Hepatic stellate cell (primary cell): Measurements from ENCODE around the gene ANKRD62.
"Not testable (repeated sequence)": the region's sequence is repeated elsewhere in the genome, so short reads cannot be mapped to it uniquely, and the experiment has no call there.

Experiments used
- DNase-seq: peaks from one replicate; pipeline ENCODE4 v3.0.0; 2011; ENCODE audit warnings: low spot score

ANKRD62 gene

GRCh38 chr18:12099160-12099559 is 5.5 kb downstream of the ANKRD62 start:
- DNase-seq: no peak

- no peak for DNase-seq
Measured at GRCh38 chr18:12101266-12101665, 7.6 kb downstream of the ANKRD62 start.

GRCh38 chr18:12102136-12102842 is 8.6 kb downstream of the ANKRD62 start:
- no peak for DNase-seq

- no peak for DNase-seq
Measured at GRCh38 chr18:12106471-12106870, 12.8 kb downstream of the ANKRD62 start.

- no peak for DNase-seq
Measured at GRCh38 chr18:12109836-12110235, 16.2 kb downstream of the ANKRD62 start.

- no peak for DNase-seq
Measured at GRCh38 chr18:12113999-12114646, 20.5 kb downstream of the ANKRD62 start.

- DNase-seq: no peak
Measured at GRCh38 chr18:12119358-12119757, 25.7 kb downstream of the ANKRD62 start.

GRCh38 chr18:12121175-12122042 is 27.8 kb downstream of the ANKRD62 start:
- no peak for DNase-seq

- not testable (repeated sequence) for DNase-seq
Measured at GRCh38 chr18:12122043-12122389, 28.4 kb downstream of the ANKRD62 start.

GRCh38 chr18:12127647-12128046 is 34.0 kb downstream of the ANKRD62 start:
- DNase-seq: not testable (repeated sequence)

- DNase-seq: not testable (repeated sequence)
Measured at GRCh38 chr18:12138831-12139230, 45.2 kb downstream of the ANKRD62 start.

GRCh38 chr18:12140866-12141265 is 47.2 kb downstream of the ANKRD62 start:
- DNase-seq: not testable (repeated sequence)

- not testable (repeated sequence) for DNase-seq
Measured at GRCh38 chr18:12141778-12142177, 48.1 kb downstream of the ANKRD62 start.

- not testable (repeated sequence) for DNase-seq
Measured at GRCh38 chr18:12149431-12149830, 55.8 kb downstream of the ANKRD62 start.

GRCh38 chr18:12154361-12154760 is 60.7 kb downstream of the ANKRD62 start:
- DNase-seq: no peak

- no peak for DNase-seq
Measured at GRCh38 chr18:12155996-12156395, 62.4 kb downstream of the ANKRD62 start.

- DNase-seq: no peak
Measured at GRCh38 chr18:12159446-12159845, 65.8 kb downstream of the ANKRD62 start.

- no peak for DNase-seq
Measured at GRCh38 chr18:12162786-12163185, 69.1 kb downstream of the ANKRD62 start.

- no peak for DNase-seq
Measured at GRCh38 chr18:12165038-12165768, 71.6 kb downstream of the ANKRD62 start.
